Osteocyte (in vitro differentiated cells): ENCODE measurements around the gene ETV5. TPM values are rescaled to one million over a fixed set of nuclear protein-coding genes. Genes with fewer than 3 reads are reported as not detected.
"Not testable (repeated sequence)": the region's sequence is repeated elsewhere in the genome, so short reads cannot be mapped to it uniquely, and the experiment has no call there.

Experiments
- DNase-seq: peaks from one replicate; pipeline ENCODE4 v3.0.0; 2021; ENCODE audit warnings: mixed read lengths; ENCODE audit not compliant: unreplicated experiment; ENCODE audit errors: extremely low spot score
- H3K27ac Mint-ChIP-seq: one replicate; pipeline ENCODE4 v1.8.0; 2021; ENCODE audit warnings: mild to moderate bottlenecking, mixed read lengths; ENCODE audit not compliant: unreplicated experiment
- H3K27me3 Mint-ChIP-seq: one replicate; pipeline ENCODE4 v1.8.0; 2021; ENCODE audit warnings: mixed read lengths; ENCODE audit not compliant: unreplicated experiment
- H3K36me3 Mint-ChIP-seq: one replicate; pipeline ENCODE4 v1.8.0; 2021; ENCODE audit warnings: mixed read lengths; ENCODE audit not compliant: unreplicated experiment
- H3K4me1 Mint-ChIP-seq: one replicate; pipeline ENCODE4 v1.8.0; 2021; ENCODE audit warnings: mixed read lengths; ENCODE audit not compliant: unreplicated experiment
- H3K4me3 Mint-ChIP-seq: one replicate; pipeline ENCODE4 v1.8.0; 2021; ENCODE audit warnings: mild to moderate bottlenecking, moderate library complexity, mixed read lengths; ENCODE audit not compliant: unreplicated experiment
- H3K9me3 Mint-ChIP-seq: one replicate; pipeline ENCODE4 v1.8.0; 2021; ENCODE audit warnings: mixed read lengths; ENCODE audit not compliant: unreplicated experiment
- total RNA-seq: library from RNA; stranded (reverse); gene quantifications from 2 replicates; pipeline ENCODE4 v1.2.1, GENCODE V29; 2021
- TF ChIP-seq, protein P1 (sequence below): fragments of 200-600 bp; sonication (generic); IDR thresholded peaks from 2 replicates; pipeline ENCODE4 v1.5.0; 2021; ENCODE audit warnings: antibody characterized with exemption, mild to moderate bottlenecking, moderate library complexity

ETV5 gene
- total RNA-seq, 1 donor from 2014 or later: 63.6 TPM

DNA sequence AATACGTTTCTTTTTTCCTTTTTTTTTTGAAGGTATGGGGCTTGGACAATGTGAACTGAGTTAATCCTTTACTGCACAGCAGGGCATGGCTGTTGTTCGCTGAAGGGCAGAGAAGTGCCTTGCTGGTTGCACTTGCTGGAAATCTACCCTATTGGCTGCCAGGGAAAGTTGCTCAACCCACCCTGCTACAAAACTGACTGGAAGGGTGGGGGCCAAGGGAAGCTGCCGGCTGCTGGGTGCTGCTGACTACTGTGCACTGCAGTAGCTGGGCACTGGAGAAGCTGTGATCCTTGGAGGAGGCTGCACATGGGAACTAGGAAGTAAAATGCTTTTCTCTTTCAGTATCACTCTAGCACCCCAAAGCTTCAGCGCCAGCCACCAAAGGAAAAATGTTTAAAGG is 70.5 kb downstream of the ETV5 start:
- Mint-ChIP-seq H3K4me1 (no peaks in the 10 kb centered on the region), H3K9me3 (no peaks in the 10 kb centered on the region), H3K27me3 (peaks cover 13% of the 10 kb centered on the region), H3K27ac (no peak overlapping the region), H3K36me3 (no peaks in the 10 kb centered on the region), H3K4me3 (no peak overlapping the region)
- peak; percentile 48 for DNase-seq
- TF ChIP-seq, protein P1, sequence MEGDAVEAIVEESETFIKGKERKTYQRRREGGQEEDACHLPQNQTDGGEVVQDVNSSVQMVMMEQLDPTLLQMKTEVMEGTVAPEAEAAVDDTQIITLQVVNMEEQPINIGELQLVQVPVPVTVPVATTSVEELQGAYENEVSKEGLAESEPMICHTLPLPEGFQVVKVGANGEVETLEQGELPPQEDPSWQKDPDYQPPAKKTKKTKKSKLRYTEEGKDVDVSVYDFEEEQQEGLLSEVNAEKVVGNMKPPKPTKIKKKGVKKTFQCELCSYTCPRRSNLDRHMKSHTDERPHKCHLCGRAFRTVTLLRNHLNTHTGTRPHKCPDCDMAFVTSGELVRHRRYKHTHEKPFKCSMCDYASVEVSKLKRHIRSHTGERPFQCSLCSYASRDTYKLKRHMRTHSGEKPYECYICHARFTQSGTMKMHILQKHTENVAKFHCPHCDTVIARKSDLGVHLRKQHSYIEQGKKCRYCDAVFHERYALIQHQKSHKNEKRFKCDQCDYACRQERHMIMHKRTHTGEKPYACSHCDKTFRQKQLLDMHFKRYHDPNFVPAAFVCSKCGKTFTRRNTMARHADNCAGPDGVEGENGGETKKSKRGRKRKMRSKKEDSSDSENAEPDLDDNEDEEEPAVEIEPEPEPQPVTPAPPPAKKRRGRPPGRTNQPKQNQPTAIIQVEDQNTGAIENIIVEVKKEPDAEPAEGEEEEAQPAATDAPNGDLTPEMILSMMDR: no peak

- TF ChIP-seq, protein P1: no peak
- no peaks in the 10 kb centered on the region for H3K4me1 Mint-ChIP-seq
- H3K27me3 Mint-ChIP-seq: peaks cover 9% of the 10 kb centered on the region
- H3K27ac Mint-ChIP-seq: no peak overlapping the region
- no peaks in the 10 kb centered on the region for H3K9me3 Mint-ChIP-seq
- peak; percentile 17 for DNase-seq
- no peak overlapping the region for H3K4me3 Mint-ChIP-seq
- H3K36me3 Mint-ChIP-seq: no peaks in the 10 kb centered on the region
Observed at GRCh38 chr3:186035277-186035676, 73.6 kb downstream of the ETV5 start.

DNA sequence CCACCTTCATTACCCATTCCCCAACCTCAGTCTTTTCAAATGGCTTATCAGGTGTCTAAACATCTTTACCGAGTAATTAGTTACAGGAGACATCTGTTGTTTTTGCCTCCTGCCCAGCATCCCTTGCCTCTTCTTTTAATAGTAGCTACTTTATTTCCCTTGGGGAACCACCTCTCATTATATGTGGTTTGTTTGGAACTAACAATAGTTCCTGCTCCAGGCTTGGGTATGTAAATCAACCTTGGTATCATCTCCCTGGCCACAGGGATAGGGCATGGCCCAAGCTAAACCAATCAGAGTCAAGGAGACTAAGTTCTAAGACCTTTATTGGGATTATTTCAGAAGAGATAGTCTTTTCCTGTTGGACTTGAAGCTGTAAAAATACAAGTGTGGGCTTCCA is 76.6 kb downstream of the ETV5 start:
- DNase-seq: no peak
- Mint-ChIP-seq H3K27ac (no peak overlapping the region), H3K4me1 (no peaks in the 10 kb centered on the region), H3K36me3 (no peaks in the 10 kb centered on the region), H3K27me3 (peaks cover 5% of the 10 kb centered on the region), H3K9me3 (no peaks in the 10 kb centered on the region), H3K4me3 (no peak overlapping the region)
- TF ChIP-seq, protein P1: no peak

- H3K36me3 Mint-ChIP-seq, DNase-seq, H3K27ac Mint-ChIP-seq, H3K4me3 Mint-ChIP-seq, H3K27me3 Mint-ChIP-seq, H3K9me3 Mint-ChIP-seq: not testable (repeated sequence)
- peaks cover 22% of the 10 kb centered on the region for H3K4me1 Mint-ChIP-seq
Observed at GRCh38 chr3:186025993-186026392, 82.9 kb downstream of the ETV5 start.

DNA sequence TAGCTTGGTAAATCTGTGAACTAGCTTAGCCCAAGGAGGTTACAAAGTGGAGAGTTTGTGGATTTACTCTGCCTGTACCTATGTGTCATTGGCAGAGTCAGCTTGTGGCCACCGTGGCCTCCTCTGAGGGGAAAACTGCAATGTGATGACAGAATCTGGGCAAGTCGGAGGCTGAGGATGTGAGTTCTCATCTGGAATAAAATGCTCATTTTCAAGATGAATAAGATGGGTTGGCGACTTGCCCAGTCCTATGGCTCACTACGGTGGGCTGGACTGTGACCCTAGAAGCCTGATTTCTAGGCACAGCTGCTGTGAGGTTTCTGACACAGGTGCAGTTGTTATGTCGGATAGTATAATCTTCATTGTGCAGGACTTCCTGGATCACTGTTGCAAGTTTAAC is 83.7 kb downstream of the ETV5 start:
- TF ChIP-seq, protein P1: no peak
- H3K36me3 Mint-ChIP-seq: no peaks in the 10 kb centered on the region

GRCh38 chr3:186024210-186024609 is 84.7 kb downstream of the ETV5 start:
- H3K4me3 Mint-ChIP-seq: no peak overlapping the region

More for the DNA sequence above, 83.7 kb downstream of the ETV5 start:
- peak; percentile 48 for DNase-seq
- no peak overlapping the region for H3K27ac Mint-ChIP-seq
- no peaks in the 10 kb centered on the region for H3K27me3 Mint-ChIP-seq
- H3K4me1 Mint-ChIP-seq: peaks cover 24% of the 10 kb centered on the region
- no peaks in the 10 kb centered on the region for H3K9me3 Mint-ChIP-seq
- no peak overlapping the region for H3K4me3 Mint-ChIP-seq

More at GRCh38 chr3:186024210-186024609, 84.7 kb downstream of the ETV5 start:
- Mint-ChIP-seq H3K4me1 (peaks cover 27% of the 10 kb centered on the region), H3K36me3 (no peaks in the 10 kb centered on the region), H3K9me3 (no peaks in the 10 kb centered on the region), H3K27ac (peak overlapping the region; percentile 15), H3K27me3 (no peaks in the 10 kb centered on the region)
- DNase-seq: no peak
- TF ChIP-seq, protein P1: no peak
